Caki2 (cell line): ENCODE measurements around the gene ERCC6L. TPM values are rescaled to one million over a fixed set of nuclear protein-coding genes. Genes with fewer than 3 reads are reported as not detected.
"Not testable (repeated sequence)": the region's sequence is repeated elsewhere in the genome, so short reads cannot be mapped to it uniquely, and the experiment has no call there.

Source experiments
- DNase-seq: peaks from one replicate; pipeline ENCODE4 v3.0.0-alpha.2; 2015; ENCODE audit warnings: low read depth
- in situ Hi-C: cut with HindIII; loops from 2 replicates; pipeline ENCODE4 v1.10.0; 2016; ENCODE audit warnings: low sequenced_read_pairs, low pct_unique_long_range_greater_than_20kb, mixed read lengths
- total RNA-seq: library from RNA; depleted of rRNA; stranded (reverse); fragments of >200 nt; shearing (Covaris generic); gene quantifications from 2 replicates; pipeline ENCODE4 v1.2.3, GENCODE V29; 2014; ENCODE audit warnings: low replicate concordance

The ERCC6L gene
- total RNA-seq, 1 experiment from 2014 or later: 3.4 TPM

DNA sequence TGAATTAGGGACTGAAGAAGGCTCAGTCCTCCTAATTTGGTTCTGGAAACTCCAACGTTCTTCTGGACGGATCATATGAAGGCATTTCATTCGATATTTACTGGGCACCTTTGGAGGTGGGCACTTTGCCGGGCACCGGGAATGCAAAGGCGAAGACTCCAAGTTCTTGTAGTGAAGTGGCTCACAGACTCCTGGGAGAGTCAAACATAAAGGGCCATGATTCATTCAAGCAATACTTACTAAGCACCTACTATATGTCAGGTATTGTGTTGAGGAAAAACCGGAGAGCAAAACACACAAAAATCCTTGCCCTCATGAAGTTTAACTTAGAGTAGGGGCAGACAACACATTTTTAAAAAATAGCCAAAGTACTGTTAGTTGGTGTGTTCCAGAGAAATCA lies 17.0 kb upstream of the ERCC6L start:
- in situ Hi-C loops: no loop called here

GRCh38 chrX:72255445-72255844 lies 16.6 kb upstream of the ERCC6L start:
- in situ Hi-C loops: no loop called here
- no peak for DNase-seq

More for the DNA sequence above, 17.0 kb upstream of the ERCC6L start:
- DNase-seq: no peak

- no peak for DNase-seq
- in situ Hi-C loops: no loop called here
These were observed 16.0 kb upstream of the ERCC6L start for GRCh38 chrX:72254816-72255215.

DNA sequence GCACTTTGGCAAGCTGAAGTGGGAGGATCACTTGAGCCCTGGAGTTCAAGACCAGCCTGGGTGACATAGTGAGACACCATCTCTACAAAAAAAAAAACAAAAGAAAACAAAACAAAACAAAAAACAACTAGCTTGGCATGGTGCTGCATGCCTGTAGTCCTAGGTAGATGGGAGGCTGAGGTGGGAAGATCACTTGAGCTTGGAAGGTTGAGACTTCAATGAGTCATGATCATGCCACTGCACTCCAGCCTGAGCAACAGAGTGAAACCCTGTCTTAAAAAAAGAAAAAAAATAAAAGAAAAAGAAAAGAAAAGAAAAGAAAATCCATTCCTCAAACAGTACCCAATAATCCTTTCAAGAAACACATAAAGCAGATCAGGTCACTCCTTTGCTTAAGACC lies 14.9 kb upstream of the ERCC6L start:
- in situ Hi-C loops: no loop called here
- DNase-seq: no peak

DNA sequence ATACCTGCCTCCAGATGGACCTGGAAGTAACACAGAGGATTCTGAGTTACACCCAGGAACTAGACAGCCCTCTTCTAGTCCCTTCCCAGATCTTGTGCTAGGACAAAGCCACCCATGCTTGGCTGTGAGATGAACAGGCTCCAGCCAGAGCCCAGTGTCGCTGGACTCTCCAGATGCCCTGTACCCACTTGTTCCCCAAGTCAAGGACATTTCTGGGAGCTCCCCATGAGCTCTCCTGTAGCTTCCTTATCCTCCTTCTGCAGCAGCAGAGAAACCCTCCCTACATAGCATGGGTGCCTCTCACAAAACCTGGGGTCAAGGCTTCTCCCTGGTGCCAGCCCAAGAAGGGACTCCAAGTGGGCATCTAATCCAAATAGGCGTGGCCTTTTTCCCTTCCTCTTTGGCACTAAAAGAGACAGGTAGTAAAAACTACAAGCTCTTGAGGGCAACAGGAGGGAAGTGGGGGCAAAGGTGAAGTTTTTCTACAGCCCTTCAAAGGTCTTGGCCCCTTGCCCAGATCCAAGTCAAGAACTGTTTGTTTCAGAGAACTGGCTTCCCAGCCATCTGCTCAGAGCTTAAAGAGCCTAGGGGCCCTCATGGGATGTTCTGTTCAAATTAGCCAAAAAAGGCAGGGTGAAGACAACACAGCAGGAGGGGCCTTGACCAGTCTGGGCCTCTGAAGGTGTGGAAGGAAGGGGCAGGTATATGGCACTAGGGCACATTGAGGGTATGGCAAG lies 8.5 kb upstream of the ERCC6L start:
- in situ Hi-C loops: no loop called here
- no peak for DNase-seq

- in situ Hi-C loops: no loop called here
- peak; percentile 32 for DNase-seq
These were observed 6.7 kb upstream of the ERCC6L start for GRCh38 chrX:72245461-72246089.

GRCh38 chrX:72243472-72243871 lies 4.6 kb upstream of the ERCC6L start:
- DNase-seq: no peak
- in situ Hi-C loops: no loop called here

- in situ Hi-C loops: no loop called here
- DNase-seq: no peak
These were observed 2.1 kb upstream of the ERCC6L start for GRCh38 chrX:72240976-72241375.

DNA sequence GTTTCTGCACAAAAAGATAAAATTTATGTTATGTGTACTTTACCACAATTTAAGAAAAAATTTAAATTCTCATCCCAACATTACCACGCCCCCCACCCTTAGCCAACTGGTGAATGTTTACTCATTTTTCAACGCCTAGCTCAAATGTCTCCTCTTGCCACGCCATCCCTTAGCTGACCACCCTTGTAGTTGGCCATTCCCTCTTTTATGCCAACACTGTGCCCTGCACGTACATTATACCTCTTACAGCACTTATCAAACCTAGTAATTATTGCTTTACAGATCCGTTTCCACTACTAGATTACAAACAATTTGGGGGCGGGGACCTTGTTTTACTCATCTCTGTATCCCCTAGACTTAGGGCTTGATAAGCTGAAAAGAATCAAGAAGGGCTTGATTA lies 644 bp downstream of the ERCC6L start:
- in situ Hi-C loops: no loop called here
- DNase-seq: no peak

GRCh38 chrX:72236841-72237240 lies 2.0 kb downstream of the ERCC6L start:
- DNase-seq: no peak
- in situ Hi-C loops: no loop called here

- in situ Hi-C loops: no loop called here
- DNase-seq: no peak
These were observed 8.5 kb downstream of the ERCC6L start for GRCh38 chrX:72230290-72230689.

DNA sequence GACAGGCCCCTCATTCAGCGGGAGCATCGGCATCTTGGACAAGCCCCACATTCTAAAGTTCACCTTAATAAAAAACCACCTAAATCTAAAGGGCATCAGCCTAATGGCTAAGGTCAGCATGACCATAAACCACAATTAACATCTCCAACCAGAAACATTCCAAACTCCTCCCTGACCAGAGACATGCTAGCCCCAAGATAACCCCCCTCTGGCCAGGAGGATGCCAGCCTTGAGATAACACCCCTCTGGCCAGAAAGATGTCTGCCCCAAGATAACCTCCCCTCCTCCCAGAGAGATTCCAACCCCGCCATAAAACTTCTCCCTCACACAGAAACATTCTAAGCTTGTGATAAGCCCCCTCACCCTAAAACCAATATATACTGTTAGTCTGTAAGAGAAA lies 18.5 kb downstream of the ERCC6L start:
- in situ Hi-C loops, DNase-seq: not testable (repeated sequence)

DNA sequence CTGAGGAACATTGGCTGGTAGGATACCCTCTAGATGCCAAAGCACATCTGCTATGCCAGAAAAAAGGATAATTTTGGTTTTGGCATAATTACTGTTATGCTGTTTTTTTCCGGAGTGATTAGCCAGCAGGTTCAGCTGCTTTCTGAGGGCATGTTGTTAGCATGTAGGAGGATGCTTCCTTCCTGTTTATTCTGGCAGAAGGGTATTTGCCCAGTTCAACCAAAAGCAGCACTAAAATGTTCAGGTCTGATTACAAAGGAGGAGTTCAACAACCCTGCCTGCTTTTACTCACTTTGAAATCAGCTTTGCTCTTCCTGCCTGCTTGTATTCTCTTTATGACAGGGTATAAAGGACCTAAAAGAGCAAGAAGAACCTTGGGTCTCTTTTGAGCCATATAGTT lies 21.9 kb downstream of the ERCC6L start:
- DNase-seq: no peak
- in situ Hi-C loops: no loop called here

GRCh38 chrX:72208126-72208800 lies 30.6 kb downstream of the ERCC6L start:
- DNase-seq: no peak
- in situ Hi-C loops: no loop called here

DNA sequence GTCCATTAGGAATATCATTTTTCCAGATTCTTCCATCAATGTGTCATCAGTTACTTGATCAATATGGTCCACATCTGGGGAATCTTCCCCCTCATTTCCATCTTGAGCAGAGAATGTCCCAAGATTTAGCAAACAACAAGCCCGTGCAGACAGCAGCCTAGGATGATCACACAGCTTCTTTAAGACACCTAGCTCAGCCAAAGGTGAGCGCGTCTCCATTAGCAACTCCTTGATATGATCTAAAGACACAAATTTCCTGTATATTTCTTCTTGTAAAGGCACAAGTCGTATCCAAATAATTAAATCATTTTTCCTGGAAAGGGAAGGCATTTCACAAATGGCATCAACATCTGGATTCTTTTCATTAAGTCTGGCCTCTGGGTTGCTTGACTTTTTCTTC lies 31.5 kb downstream of the ERCC6L start:
- in situ Hi-C loops: no loop called here
- no peak for DNase-seq

- in situ Hi-C loops: no loop called here
- DNase-seq: no peak
These were observed 33.1 kb downstream of the ERCC6L start for GRCh38 chrX:72205706-72206105.

GRCh38 chrX:72203421-72203820 lies 35.4 kb downstream of the ERCC6L start:
- no peak for DNase-seq
- in situ Hi-C loops: no loop called here

- no peak for DNase-seq
- in situ Hi-C loops: no loop called here
These were observed 35.9 kb downstream of the ERCC6L start for GRCh38 chrX:72202792-72203401.

- in situ Hi-C loops: no loop called here
- DNase-seq: no peak
These were observed 36.8 kb downstream of the ERCC6L start for GRCh38 chrX:72201836-72202536.
